ENCODE results near the gene XIRP1. TPM values are rescaled to one million over a fixed set of nuclear protein-coding genes. Genes with fewer than 3 reads are reported as not detected.

XIRP1 gene
- total RNA-seq, 1 experiment from 2014 or later: not detected

DNA sequence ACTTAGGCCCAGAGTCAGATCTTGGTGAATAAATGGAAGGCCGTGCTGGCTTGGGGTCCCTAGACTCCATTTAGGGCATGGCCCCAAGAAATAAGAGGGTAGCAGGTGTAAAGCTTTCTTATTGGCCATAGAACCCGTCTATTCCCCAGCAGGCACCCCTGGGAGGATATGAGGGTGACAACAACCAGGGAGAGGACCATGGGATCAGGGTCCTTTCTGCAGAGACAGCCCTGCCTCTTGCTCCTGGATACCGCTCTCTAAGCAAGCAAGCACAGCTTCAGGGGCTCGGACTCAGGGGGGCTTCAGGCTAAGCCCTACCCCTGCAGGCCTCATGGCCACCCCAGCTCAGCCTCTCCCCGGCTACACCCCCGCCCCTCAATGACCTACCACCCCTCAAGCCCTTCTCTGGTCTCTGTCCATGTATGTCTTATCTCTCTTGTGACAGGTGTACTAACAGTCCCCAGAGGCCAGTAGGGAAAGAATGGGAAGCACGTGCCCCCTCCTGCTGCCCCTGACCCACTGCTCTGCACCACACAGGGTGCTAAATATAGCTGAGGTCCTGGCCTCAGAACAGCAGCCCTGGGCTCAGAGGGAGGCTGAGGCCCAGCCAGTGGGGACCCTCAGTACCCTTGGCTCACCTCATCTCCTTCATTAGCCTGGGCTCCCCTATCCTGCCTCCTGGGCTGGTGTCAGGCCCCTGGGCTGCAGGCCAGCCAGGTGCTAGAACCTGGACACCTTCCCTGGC, 1.9 kb downstream of the XIRP1 start:
- POLR2A ChIA-PET: no interaction called here
- no TSS peak for BruUV-seq (replicated peaks)
- CTCF ChIA-PET: interaction anchor here (1.2 to 1.3 kb wide), 3 partner anchors 96 to 101 kb away, joined by 3 to 6 read pairs (median 5); no protein-coding TSS in a partner anchor

DNA sequence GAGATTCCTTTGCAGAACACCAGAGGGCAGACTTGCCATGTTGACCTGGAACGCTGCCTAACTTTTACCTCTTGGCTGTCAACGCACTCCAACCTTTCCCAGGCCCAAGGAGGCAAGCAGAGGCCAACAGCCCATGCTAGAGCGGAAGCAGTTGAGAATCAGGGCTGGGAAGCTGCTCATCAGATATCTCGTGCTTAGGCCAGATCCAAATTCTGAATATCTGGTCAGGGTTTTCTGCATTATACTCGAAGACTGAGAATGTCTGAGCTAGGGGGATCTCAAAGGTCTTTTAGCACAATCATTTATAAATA, 2.5 kb downstream of the XIRP1 start:
- no peak overlapping the region for H3K4me3 ChIP-seq (ENCODE audit: low read depth in 2 of 2, low read length in 2 of 2)
- no peaks in the 10 kb centered on the region for H3K36me3 ChIP-seq (ENCODE audit: control insufficient read depth, insufficient read depth, low read length)
- no peak overlapping the region for H3K27ac ChIP-seq (ENCODE audit: low read length)
- TF ChIP-seq, protein P1, sequence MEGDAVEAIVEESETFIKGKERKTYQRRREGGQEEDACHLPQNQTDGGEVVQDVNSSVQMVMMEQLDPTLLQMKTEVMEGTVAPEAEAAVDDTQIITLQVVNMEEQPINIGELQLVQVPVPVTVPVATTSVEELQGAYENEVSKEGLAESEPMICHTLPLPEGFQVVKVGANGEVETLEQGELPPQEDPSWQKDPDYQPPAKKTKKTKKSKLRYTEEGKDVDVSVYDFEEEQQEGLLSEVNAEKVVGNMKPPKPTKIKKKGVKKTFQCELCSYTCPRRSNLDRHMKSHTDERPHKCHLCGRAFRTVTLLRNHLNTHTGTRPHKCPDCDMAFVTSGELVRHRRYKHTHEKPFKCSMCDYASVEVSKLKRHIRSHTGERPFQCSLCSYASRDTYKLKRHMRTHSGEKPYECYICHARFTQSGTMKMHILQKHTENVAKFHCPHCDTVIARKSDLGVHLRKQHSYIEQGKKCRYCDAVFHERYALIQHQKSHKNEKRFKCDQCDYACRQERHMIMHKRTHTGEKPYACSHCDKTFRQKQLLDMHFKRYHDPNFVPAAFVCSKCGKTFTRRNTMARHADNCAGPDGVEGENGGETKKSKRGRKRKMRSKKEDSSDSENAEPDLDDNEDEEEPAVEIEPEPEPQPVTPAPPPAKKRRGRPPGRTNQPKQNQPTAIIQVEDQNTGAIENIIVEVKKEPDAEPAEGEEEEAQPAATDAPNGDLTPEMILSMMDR (IDR thresholded peaks at IDR 0.05): peak; percentile 78
- no peak for TF ChIP-seq SIN3A (IDR thresholded peaks at IDR 0.05; ENCODE audit: borderline replicate concordance, insufficient read depth, low read depth, low read length)
- ATAC-seq (peak; percentile 83), DNase-seq (ENCODE audit: low read depth, low spot score) (no peak)
- intact Hi-C loops (cut with micrococcal nuclease; ENCODE audit: unreplicated experiment) (loop anchor here (1.0 to 10.0 kb wide), 2 partner anchors 98 to 185 kb away; no protein-coding TSS in a partner anchor), in situ Hi-C loops (cut with HindIII; ENCODE audit: low pct_unique_long_range_greater_than_20kb, low sequenced_read_pairs) (no loop called here)
- no peaks in the 10 kb centered on the region for H3K4me1 ChIP-seq (ENCODE audit: control insufficient read depth, insufficient read depth, low read length)
- H3K27me3 ChIP-seq (ENCODE audit: control insufficient read depth, insufficient read depth, low read length): no peaks in the 10 kb centered on the region
- ChIA-PET CTCF (interaction anchor here (1.2 to 1.3 kb wide), 3 partner anchors 97 to 102 kb away, joined by 3 to 6 read pairs (median 5); no protein-coding TSS in a partner anchor), POLR2A (no interaction called here)
- H3K9me3 ChIP-seq (ENCODE audit: control insufficient read depth, insufficient read depth, low read depth, low read length): no peaks in the 10 kb centered on the region
- BruUV-seq (replicated peaks): no TSS peak

More for the DNA sequence above, 1.9 kb downstream of the XIRP1 start:
- no peaks in the 10 kb centered on the region for H3K27me3 ChIP-seq (ENCODE audit: control insufficient read depth, insufficient read depth, low read length)
- no peak overlapping the region for H3K4me3 ChIP-seq (ENCODE audit: low read depth in 2 of 2, low read length in 2 of 2)
- H3K27ac ChIP-seq (ENCODE audit: low read length): no peak overlapping the region
- no peak for ATAC-seq
- H3K9me3 ChIP-seq (ENCODE audit: control insufficient read depth, insufficient read depth, low read depth, low read length): no peaks in the 10 kb centered on the region
- TF ChIP-seq TCF7L2 (IDR thresholded peaks at IDR 0.05; ENCODE audit: low read depth, low read length) (no peak), POLR2AphosphoS5 (IDR thresholded peaks at IDR 0.05; ENCODE audit: low read depth, low read length) (no peak), SIN3A (IDR thresholded peaks at IDR 0.05; ENCODE audit: borderline replicate concordance, insufficient read depth, low read depth, low read length) (no peak)
- TF ChIP-seq, protein P1 (IDR thresholded peaks at IDR 0.05): no peak
- TF ChIP-seq, protein P2, sequence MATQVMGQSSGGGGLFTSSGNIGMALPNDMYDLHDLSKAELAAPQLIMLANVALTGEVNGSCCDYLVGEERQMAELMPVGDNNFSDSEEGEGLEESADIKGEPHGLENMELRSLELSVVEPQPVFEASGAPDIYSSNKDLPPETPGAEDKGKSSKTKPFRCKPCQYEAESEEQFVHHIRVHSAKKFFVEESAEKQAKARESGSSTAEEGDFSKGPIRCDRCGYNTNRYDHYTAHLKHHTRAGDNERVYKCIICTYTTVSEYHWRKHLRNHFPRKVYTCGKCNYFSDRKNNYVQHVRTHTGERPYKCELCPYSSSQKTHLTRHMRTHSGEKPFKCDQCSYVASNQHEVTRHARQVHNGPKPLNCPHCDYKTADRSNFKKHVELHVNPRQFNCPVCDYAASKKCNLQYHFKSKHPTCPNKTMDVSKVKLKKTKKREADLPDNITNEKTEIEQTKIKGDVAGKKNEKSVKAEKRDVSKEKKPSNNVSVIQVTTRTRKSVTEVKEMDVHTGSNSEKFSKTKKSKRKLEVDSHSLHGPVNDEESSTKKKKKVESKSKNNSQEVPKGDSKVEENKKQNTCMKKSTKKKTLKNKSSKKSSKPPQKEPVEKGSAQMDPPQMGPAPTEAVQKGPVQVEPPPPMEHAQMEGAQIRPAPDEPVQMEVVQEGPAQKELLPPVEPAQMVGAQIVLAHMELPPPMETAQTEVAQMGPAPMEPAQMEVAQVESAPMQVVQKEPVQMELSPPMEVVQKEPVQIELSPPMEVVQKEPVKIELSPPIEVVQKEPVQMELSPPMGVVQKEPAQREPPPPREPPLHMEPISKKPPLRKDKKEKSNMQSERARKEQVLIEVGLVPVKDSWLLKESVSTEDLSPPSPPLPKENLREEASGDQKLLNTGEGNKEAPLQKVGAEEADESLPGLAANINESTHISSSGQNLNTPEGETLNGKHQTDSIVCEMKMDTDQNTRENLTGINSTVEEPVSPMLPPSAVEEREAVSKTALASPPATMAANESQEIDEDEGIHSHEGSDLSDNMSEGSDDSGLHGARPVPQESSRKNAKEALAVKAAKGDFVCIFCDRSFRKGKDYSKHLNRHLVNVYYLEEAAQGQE (IDR thresholded peaks at IDR 0.05; ENCODE audit: insufficient read depth in 1 of 2, low read depth in 2 of 2, low read length in 1 of 2): no peak
- intact Hi-C loops (cut with micrococcal nuclease; ENCODE audit: unreplicated experiment) (loop anchor here (10.0 kb wide), 1 partner anchor 184 kb away; no protein-coding TSS in a partner anchor), in situ Hi-C loops (cut with HindIII; ENCODE audit: low pct_unique_long_range_greater_than_20kb, low sequenced_read_pairs) (no loop called here)
- H3K4me1 ChIP-seq (ENCODE audit: control insufficient read depth, insufficient read depth, low read length): no peaks in the 10 kb centered on the region
- H3K36me3 ChIP-seq (ENCODE audit: control insufficient read depth, insufficient read depth, low read length): no peaks in the 10 kb centered on the region
- no peak for DNase-seq (ENCODE audit: low read depth, low spot score)

Data from Panc1 (cell line).